Tibial nerve (tissue), 4 donors: Measurements from ENCODE around the gene MRPL20. TPM values are rescaled to one million over a fixed set of nuclear protein-coding genes. Genes with fewer than 3 reads are reported as not detected.

Experiments
- DNase-seq, 2 donors: peaks; one replicate each; pipeline ENCODE4 v3.0.0-alpha.2; 2019; ENCODE audit warnings: low spot score in 2 of 2
- H3K27ac ChIP-seq, 4 donors: fragments of 200-600 bp; sonication (generic) in 3 of 4; one replicate each; pipeline ENCODE4 v1.5.1; 2017 to 2019; ENCODE audit warnings: mild to moderate bottlenecking in 1 of 4
- H3K27me3 ChIP-seq, 2 donors: fragments of 200-600 bp; sonication (generic) in 1 of 2; one replicate each; pipeline versions ENCODE4 v1.5.1 to v1.6.0; 2017 to 2019
- H3K36me3 ChIP-seq, 3 donors: fragments of 200-600 bp; sonication (generic); one replicate each; pipeline ENCODE4 v1.5.1; 2018 to 2019
- H3K4me1 ChIP-seq, 4 donors: fragments of 200-600 bp; sonication (generic) in 3 of 4; one replicate each; pipeline ENCODE4 v1.5.1; 2017 to 2019
- H3K4me3 ChIP-seq, 4 donors: fragments of 200-600 bp; sonication (generic) in 3 of 4; one replicate each; pipeline ENCODE4 v1.5.1; 2017 to 2019; ENCODE audit warnings: mild to moderate bottlenecking in 1 of 4, moderate library complexity in 1 of 4
- H3K9me3 ChIP-seq, 4 donors: fragments of 200-600 bp; sonication (generic) in 3 of 4; one replicate each; pipeline ENCODE4 v1.5.1; 2017 to 2019
- EP300 ChIP-seq, 2 donors: sonication (generic); formaldehyde crosslinking; IDR thresholded peaks; one replicate each; pipeline ENCODE4 v1.6.1; 2017; ENCODE audit warnings: antibody characterized with exemption in 2 of 2, mild to moderate bottlenecking in 1 of 2
- POLR2A ChIP-seq, 2 donors: fragments of 450-650 bp; IDR thresholded peaks; one replicate each; pipeline ENCODE4 v1.6.1; 2017; ENCODE audit warnings: antibody characterized with exemption in 2 of 2, mild to moderate bottlenecking in 2 of 2, moderate library complexity in 2 of 2
- WGBS, 2 donors: methylation state at CpG; one replicate each; pipeline ENCODE4 v1.1.5; 2018; 5-methylcytosine and 5-hydroxymethylcytosine counted together
- total RNA-seq, 4 donors: library from RNA; depleted of rRNA; stranded (reverse); fragments of >200 nt; gene quantifications; one replicate each; pipeline ENCODE4 v1.1.0, GENCODE V29; 2016
- TF ChIP-seq, protein P1 (sequence below), 5 experiments: fragments of 200-600 bp in 3 of 5; fragments of 450-650 bp in 2 of 5; sonication (generic) in 3 of 5; IDR thresholded peaks; one replicate each; pipeline ENCODE4 v1.5.1; 2016 to 2019; ENCODE audit warnings: antibody characterized with exemption in 5 of 5, mild to moderate bottlenecking in 3 of 5, moderate library complexity in 2 of 5

The MRPL20 gene
- total RNA-seq, 4 donors from 2014 or later: 84.9 to 165 (median 139) TPM

DNA sequence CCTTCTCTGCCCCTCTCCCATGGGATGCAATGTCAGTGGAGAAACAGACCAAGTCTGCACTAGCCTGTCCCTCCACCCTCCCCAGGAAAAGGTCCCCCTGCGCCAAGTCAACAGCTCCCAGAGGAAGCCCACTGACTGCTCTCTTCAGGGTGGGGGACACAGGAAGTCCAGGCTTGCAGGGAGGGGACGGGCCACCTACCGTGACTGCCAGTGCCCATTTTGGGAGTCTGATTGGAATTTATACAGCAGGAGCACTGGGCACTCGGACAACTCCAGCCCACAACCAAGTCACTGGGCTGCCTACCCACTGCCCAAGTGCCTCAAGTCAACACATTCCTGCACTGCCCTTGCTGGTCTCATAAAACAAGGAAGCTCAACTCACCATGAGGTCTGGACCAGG, 14.1 kb downstream of the MRPL20 start:
- Histone ChIP-seq H3K36me3 (peaks cover 4 to 100% (median 63%) of the 10 kb centered on the region in 3 donors), H3K4me1 (peaks cover 0 to 16% (median 4%) of the 10 kb centered on the region in 4 donors), H3K4me3 (no peak overlapping the region), H3K27me3 (no peaks in the 10 kb centered on the region), H3K27ac (no peak overlapping the region), H3K9me3 (no peaks in the 10 kb centered on the region)
- WGBS, 2 donors: 88 to 90% methylated on average over 2 to 4 of the region's 4 CpGs
- TF ChIP-seq, protein P1, sequence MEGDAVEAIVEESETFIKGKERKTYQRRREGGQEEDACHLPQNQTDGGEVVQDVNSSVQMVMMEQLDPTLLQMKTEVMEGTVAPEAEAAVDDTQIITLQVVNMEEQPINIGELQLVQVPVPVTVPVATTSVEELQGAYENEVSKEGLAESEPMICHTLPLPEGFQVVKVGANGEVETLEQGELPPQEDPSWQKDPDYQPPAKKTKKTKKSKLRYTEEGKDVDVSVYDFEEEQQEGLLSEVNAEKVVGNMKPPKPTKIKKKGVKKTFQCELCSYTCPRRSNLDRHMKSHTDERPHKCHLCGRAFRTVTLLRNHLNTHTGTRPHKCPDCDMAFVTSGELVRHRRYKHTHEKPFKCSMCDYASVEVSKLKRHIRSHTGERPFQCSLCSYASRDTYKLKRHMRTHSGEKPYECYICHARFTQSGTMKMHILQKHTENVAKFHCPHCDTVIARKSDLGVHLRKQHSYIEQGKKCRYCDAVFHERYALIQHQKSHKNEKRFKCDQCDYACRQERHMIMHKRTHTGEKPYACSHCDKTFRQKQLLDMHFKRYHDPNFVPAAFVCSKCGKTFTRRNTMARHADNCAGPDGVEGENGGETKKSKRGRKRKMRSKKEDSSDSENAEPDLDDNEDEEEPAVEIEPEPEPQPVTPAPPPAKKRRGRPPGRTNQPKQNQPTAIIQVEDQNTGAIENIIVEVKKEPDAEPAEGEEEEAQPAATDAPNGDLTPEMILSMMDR (IDR thresholded peaks at IDR 0.05): no peak
- TF ChIP-seq EP300 (IDR thresholded peaks at IDR 0.05) (no peak), POLR2A (IDR thresholded peaks at IDR 0.05) (no peak)
- DNase-seq: no peak

DNA sequence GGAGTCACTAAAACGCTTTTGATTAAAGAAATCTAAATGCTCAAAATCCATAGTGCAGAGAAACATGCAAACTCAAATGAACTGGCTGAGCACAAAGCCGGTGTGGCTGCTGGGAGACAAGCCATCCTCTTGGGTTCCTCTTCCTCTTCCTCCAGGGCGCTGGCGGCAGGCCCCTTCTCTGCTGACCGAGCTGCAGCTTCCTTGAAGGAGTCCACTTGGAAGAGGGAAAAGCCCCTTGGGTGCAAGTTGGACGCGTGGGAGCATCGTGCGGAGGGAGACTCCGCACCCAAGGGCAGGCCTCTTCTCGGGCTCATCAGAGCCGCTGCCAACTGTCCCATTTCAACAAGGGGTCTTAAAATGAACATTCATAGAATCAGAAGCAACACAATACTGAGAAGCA, 15.9 kb downstream of the MRPL20 start:
- peaks cover 8 to 100% (median 77%) of the 10 kb centered on the region in 3 donors for H3K36me3 ChIP-seq
- no peak overlapping the region for H3K27ac ChIP-seq
- 79 to 87% methylated on average over 12 of the region's 12 CpGs for WGBS, 2 donors
- H3K4me3 ChIP-seq: no peak overlapping the region
- H3K9me3 ChIP-seq: no peaks in the 10 kb centered on the region
- TF ChIP-seq POLR2A (IDR thresholded peaks at IDR 0.05) (no peak), EP300 (IDR thresholded peaks at IDR 0.05) (no peak)
- TF ChIP-seq, protein P1 (IDR thresholded peaks at IDR 0.05): no peak
- no peak for DNase-seq
- peaks cover 0 to 4% (median 0%) of the 10 kb centered on the region in 4 donors for H3K4me1 ChIP-seq
- H3K27me3 ChIP-seq: no peaks in the 10 kb centered on the region

DNA sequence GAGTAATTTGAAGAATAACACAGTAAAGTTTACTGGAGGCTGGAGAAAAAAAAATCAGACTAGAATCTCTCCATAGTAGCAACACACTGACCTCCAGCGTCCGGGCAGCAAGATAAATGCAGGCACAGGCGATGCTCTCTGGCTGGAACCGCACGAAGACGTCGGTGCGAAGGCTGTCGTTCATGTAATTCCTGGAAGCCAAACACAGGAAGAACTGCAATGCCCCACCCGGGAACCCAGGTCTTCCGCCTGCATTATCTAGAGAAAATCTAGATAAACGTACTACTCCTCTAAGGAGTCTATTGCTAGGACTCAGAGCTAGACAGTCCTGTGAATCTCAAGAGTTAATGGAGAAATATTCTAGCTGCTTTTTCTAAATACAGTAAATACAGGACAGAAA, 16.4 kb downstream of the MRPL20 start:
- no peak for TF ChIP-seq POLR2A (IDR thresholded peaks at IDR 0.05)
- TF ChIP-seq, protein P1 (IDR thresholded peaks at IDR 0.05): no peak
- TF ChIP-seq EP300 (IDR thresholded peaks at IDR 0.05): no peak
- H3K27ac ChIP-seq: no peak overlapping the region
- 87 to 88% methylated on average over 12 of the region's 12 CpGs for WGBS, 2 donors
- no peak for DNase-seq
- no peak overlapping the region for H3K4me3 ChIP-seq
- peaks cover 0 to 3% (median 0%) of the 10 kb centered on the region in 4 donors for H3K4me1 ChIP-seq
- peaks cover 8 to 100% (median 82%) of the 10 kb centered on the region in 3 donors for H3K36me3 ChIP-seq
- no peaks in the 10 kb centered on the region for H3K27me3 ChIP-seq
- H3K9me3 ChIP-seq: no peaks in the 10 kb centered on the region

DNA sequence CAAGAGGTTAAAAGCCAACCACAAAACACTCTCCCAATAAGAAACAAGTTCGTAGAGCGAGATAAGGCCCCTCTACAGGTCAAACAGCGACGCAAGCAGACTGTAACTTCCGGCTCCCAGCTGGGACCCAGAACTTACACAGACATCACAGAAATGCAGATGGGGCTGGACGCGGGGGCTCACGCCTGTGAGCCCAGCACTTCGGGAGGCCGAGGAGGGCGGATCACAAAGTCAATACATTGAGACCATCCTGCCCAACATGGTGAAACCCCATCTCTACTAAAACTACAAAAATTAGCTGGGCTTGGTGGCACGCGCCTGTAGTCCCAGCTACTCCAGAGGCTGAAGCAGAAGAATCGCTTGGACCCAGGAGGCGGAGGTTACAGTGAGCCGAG, 19.0 kb downstream of the MRPL20 start:
- no peaks in the 10 kb centered on the region for H3K4me1 ChIP-seq
- no peaks in the 10 kb centered on the region for H3K27me3 ChIP-seq
- no peak overlapping the region for H3K4me3 ChIP-seq
- no peak for DNase-seq
- 94 to 97% methylated on average over 16 of the region's 16 CpGs for WGBS, 2 donors
- TF ChIP-seq, protein P1 (IDR thresholded peaks at IDR 0.05): no peak
- TF ChIP-seq POLR2A (IDR thresholded peaks at IDR 0.05) (no peak), EP300 (IDR thresholded peaks at IDR 0.05) (no peak)
- no peak overlapping the region for H3K27ac ChIP-seq
- H3K36me3 ChIP-seq: peaks cover 8 to 99% (median 64%) of the 10 kb centered on the region in 3 donors
- H3K9me3 ChIP-seq: no peaks in the 10 kb centered on the region

DNA sequence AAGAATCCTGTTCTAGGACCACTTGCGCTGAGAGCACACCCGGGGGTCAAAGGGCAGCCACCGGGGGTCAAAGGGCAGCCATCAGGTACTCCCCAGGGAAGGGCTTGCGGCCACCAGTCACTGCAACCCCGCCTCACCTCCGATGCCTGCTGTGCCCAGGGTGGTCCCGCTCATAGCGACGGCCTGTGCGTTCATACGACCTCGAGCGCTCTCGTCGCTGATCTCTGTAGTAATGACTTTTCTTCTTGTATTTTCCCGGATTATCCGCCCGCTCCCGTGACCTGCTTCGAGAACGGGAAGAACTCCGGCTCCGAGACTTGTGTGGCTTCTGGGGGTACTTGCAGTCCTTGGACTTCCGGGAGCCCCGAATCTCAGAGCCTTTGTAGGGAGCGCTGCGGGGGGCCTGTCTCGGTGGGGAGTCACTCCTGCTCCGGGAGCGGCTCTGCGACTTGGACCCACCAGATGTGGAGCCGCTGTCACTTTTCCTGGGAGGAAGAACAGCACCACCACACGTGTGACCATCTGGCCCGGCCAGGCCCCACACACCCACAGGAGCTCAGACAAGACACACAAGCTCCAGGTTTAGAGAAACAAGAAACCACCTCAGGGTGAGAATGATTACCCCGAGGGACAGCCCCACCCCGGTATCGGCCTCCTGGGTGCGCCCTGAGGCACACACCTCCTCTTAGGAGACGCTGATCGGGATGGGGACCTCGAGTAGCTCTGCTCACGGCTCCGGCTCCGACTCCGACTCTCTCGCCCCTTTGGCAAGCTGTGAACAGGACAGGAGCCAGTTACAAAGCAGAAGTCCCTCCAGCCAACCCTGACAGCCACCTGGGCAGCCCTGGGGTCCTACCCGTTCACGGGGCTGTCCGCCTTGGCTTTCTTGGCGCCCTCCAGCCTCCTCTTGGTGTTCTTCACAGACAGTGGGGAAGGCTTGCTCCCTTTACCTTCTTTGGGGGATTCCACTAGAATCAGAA, 19.7 kb downstream of the MRPL20 start:
- Histone ChIP-seq H3K27ac (no peak overlapping the region), H3K9me3 (no peaks in the 10 kb centered on the region), H3K36me3 (peaks cover 8 to 93% (median 61%) of the 10 kb centered on the region in 3 donors), H3K4me3 (no peak overlapping the region), H3K27me3 (no peaks in the 10 kb centered on the region), H3K4me1 (no peaks in the 10 kb centered on the region)
- DNase-seq: no peak
- WGBS, 2 donors: 95 to 96% methylated on average over 49 to 50 of the region's 50 CpGs
- TF ChIP-seq, protein P1 (IDR thresholded peaks at IDR 0.05): no peak
- no peak for TF ChIP-seq POLR2A (IDR thresholded peaks at IDR 0.05)
- TF ChIP-seq EP300 (IDR thresholded peaks at IDR 0.05): no peak
